Measurements from ENCODE around the gene CTNNA2. TPM values are rescaled to one million over a fixed set of nuclear protein-coding genes. Genes with fewer than 3 reads are reported as not detected.

The CTNNA2 gene
- total and polyA plus RNA-seq, 2 of the 8 experiments (the other 6 are each of a cell fraction or from before 2014, with no cell fraction given), result 3.9 to 9.0 TPM

- TF ChIP-seq CHD7 (IDR thresholded peaks at IDR 0.05; ENCODE audit: insufficient replicate concordance, low read length) (no peak), POLR2A (IDR thresholded peaks at IDR 0.05; ENCODE audit: control extremely low read depth in 1 of 2, low read depth in 2 of 2, low read length in 2 of 2) (no peak), EZH2 (IDR thresholded peaks at IDR 0.05; ENCODE audit: low read depth, low read length, severe bottlenecking) (no peak), SP1 (IDR thresholded peaks at IDR 0.05; ENCODE audit: low read depth, low read length) (no peak), CTBP2 (IDR thresholded peaks at IDR 0.05; ENCODE audit: borderline replicate concordance, insufficient read depth, insufficient read length, low read length) (no peak), BCL11A (IDR thresholded peaks at IDR 0.05; ENCODE audit: low read depth in 2 of 2, low read length in 2 of 2) (no peak), ASH2L (IDR thresholded peaks at IDR 0.05; ENCODE audit: low read length) (no peak), CBX5 (IDR thresholded peaks at IDR 0.05; ENCODE audit: low read depth, low read length) (no peak), KDM5A (IDR thresholded peaks at IDR 0.05; ENCODE audit: low read length) (no peak)
- TF ChIP-seq, protein P1, sequence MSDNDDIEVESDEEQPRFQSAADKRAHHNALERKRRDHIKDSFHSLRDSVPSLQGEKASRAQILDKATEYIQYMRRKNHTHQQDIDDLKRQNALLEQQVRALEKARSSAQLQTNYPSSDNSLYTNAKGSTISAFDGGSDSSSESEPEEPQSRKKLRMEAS (IDR thresholded peaks at IDR 0.05), result no peak
These were observed 286.9 kb downstream of the CTNNA2 start (continued) for GRCh38 chr2:79799729-79800128.

Measured in H1 (cell line).